K562 (cell line): ENCODE results near the gene SCRN1. TPM values are rescaled to one million over a fixed set of nuclear protein-coding genes. Genes with fewer than 3 reads are reported as not detected.
A peak's percentile ranks its signal among the peaks of the same experiment; 100 is the strongest.
"Not testable (repeated sequence)": the region's sequence is repeated elsewhere in the genome, so short reads cannot be mapped to it uniquely, and the experiment has no call there.

Experiments used
- ATAC-seq: fragments of 200-7000 bp; cut with Tn5 transposase; 3 replicates; pipeline ENCODE4 v1.9.1; 2020; ENCODE audit warnings: moderate library complexity
- BruUV-seq: library from RNA; stranded (reverse); fragments of 400-500 nt; replicated peaks from 2 replicates; lab custom pipeline; 2021; lab: Mats Ljungman, UMichigan
- CTCF ChIA-PET: fragments of 300-600 bp; formaldehyde crosslinking; extraction: SDS; loops from one replicate; lab custom pipeline; 2021; ENCODE audit warnings: low intra/inter-chr PET ratio; lab: Yijun Ruan, JAX
- POLR2A ChIA-PET: fragments of 300-600, 350-650 bp; sonication (Branson Sonifier 250); formaldehyde crosslinking; extraction: SDS; loops from one replicate; lab custom pipeline; 2021; ENCODE audit warnings: antibody characterized with exemption, inconsistent platforms; lab: Yijun Ruan, JAX
- DNase-seq, 4 experiments: peaks; one replicate each; pipeline versions ENCODE4 v3.0.0 to v3.0.0-alpha.2; 2011 to 2018; ENCODE audit warnings: low spot score in 3 of 4, mixed read lengths in 3 of 4; ENCODE audit errors: extremely low read depth in 1 of 4
- FAIRE-seq: peaks from 2 replicates; lab custom pipeline; 2011; peaks lifted over from hg19 to GRCh38; lab: Jason Lieb, UNC
- H2AFZ ChIP-seq: 2 replicates; pipeline ENCODE4 v1.6.0; 2011; ENCODE audit warnings: low read depth, low read length, control low read depth, inconsistent platforms
- H3K27ac ChIP-seq: fragments of 200-600 bp; 3 replicates; pipeline ENCODE4 v1.8.0; 2011; ENCODE audit warnings: low read depth, mild to moderate bottlenecking, control low read depth, inconsistent platforms, low read length, moderate library complexity, mixed read lengths; ENCODE audit errors: extremely low read depth
- H3K27me3 ChIP-seq, 2 experiments: fragments of 300-600 bp in 1 of 2; 2 replicates in 1 of 2; 3 replicates in 1 of 2; pipeline versions ENCODE4 v1.6.0 to v1.8.0; 2011; ENCODE audit warnings: inconsistent platforms in 2 of 2, low read length in 2 of 2, mild to moderate bottlenecking in 1 of 2, mixed read lengths in 1 of 2, moderate library complexity in 1 of 2; ENCODE audit not compliant: control insufficient read depth in 2 of 2, insufficient read depth in 2 of 2
- H3K36me3 ChIP-seq: fragments of 300-600 bp; 3 replicates; pipeline ENCODE4 v1.8.0; 2011; ENCODE audit warnings: mild to moderate bottlenecking, low read length, inconsistent platforms; ENCODE audit not compliant: control insufficient read depth, insufficient read depth
- H3K4me1 ChIP-seq, 2 experiments: fragments of 200-600 bp in 1 of 2; replicated peaks in 1 of 2; 2 replicates in 1 of 2; 3 replicates in 1 of 2; pipeline versions ENCODE4 v1.5.1 to v1.8.0; 2011; ENCODE audit warnings: inconsistent platforms in 2 of 2, low read length in 2 of 2, mild to moderate bottlenecking in 1 of 2, mixed read lengths in 1 of 2, moderate library complexity in 1 of 2; ENCODE audit not compliant: control insufficient read depth in 2 of 2, insufficient read depth in 2 of 2
- H3K4me2 ChIP-seq: 2 replicates; pipeline ENCODE4 v1.6.1; 2011; ENCODE audit warnings: low read length, control low read depth, inconsistent platforms, mixed read lengths; ENCODE audit not compliant: insufficient read depth
- H3K4me3 ChIP-seq: fragments of 200-600 bp; sonication (generic), shearing (Covaris generic); 2 replicates; pipeline ENCODE4 v1.5.1; 2016; ENCODE audit warnings: control low read depth, inconsistent platforms
- H3K79me2 ChIP-seq: fragments of 200-600 bp; 3 replicates; pipeline ENCODE4 v1.8.0; 2011; ENCODE audit warnings: low read length, inconsistent platforms; ENCODE audit not compliant: control insufficient read depth, insufficient read depth
- H3K9ac ChIP-seq, 2 experiments: 2 replicates each; pipeline versions ENCODE4 v1.6.0 to v1.6.1; 2011; ENCODE audit warnings: low read depth in 2 of 2, low read length in 2 of 2, control low read depth in 1 of 2, inconsistent platforms in 1 of 2, mild to moderate bottlenecking in 1 of 2, mixed read lengths in 1 of 2; ENCODE audit not compliant: insufficient read depth in 1 of 2
- H3K9me1 ChIP-seq: one replicate; pipeline ENCODE4 v1.6.0; 2011; ENCODE audit warnings: inconsistent platforms, mild to moderate bottlenecking, low read length, moderate library complexity; ENCODE audit not compliant: control insufficient read depth, insufficient read depth
- H3K9me3 ChIP-seq: replicated peaks from 2 replicates; pipeline ENCODE4 v1.5.1; 2011; ENCODE audit warnings: low read depth, low read length, inconsistent platforms; ENCODE audit not compliant: control insufficient read depth, insufficient read depth
- H4K20me1 ChIP-seq: replicated peaks from 2 replicates; pipeline ENCODE4 v1.6.1; 2011; ENCODE audit warnings: low read length, inconsistent platforms, mixed read lengths; ENCODE audit not compliant: control insufficient read depth, insufficient read depth
- C11orf30 ChIP-seq: fragments of 450-650 bp; IDR thresholded peaks from 2 replicates; pipeline ENCODE4 v1.6.1; 2016; ENCODE audit warnings: low read depth, mild to moderate bottlenecking
- CEBPB ChIP-seq: fragments of 450-650 bp; IDR thresholded peaks from 2 replicates; pipeline ENCODE4 v1.6.1; 2016; ENCODE audit warnings: missing genetic modification characterization, missing compliant biosample characterization
- ILF3 ChIP-seq: fragments of 450-650 bp; IDR thresholded peaks from 2 replicates; pipeline ENCODE4 v1.6.1; 2018; ENCODE audit warnings: antibody characterized with exemption, mild to moderate bottlenecking, moderate library complexity, borderline replicate concordance
- RBM22 ChIP-seq: fragments of 200-400 bp; formaldehyde crosslinking; IDR thresholded peaks from 2 replicates; pipeline ENCODE4 v1.6.1; 2018; ENCODE audit warnings: low read length, low read depth; ENCODE audit not compliant: poor library complexity, severe bottlenecking
- RREB1 ChIP-seq: fragments of 250-450 bp; sonication (Bioruptor Pico); IDR thresholded peaks from 2 replicates; pipeline ENCODE4 v1.4.0; 2020
- ZNF316 ChIP-seq: fragments of 450-650 bp; IDR thresholded peaks from 2 replicates; pipeline ENCODE4 v1.6.1; 2016
- WGBS: fragments of 100-300 bp; shearing (Covaris generic); methylation state at CpG from one replicate; pipeline ENCODE4 v1.1.6; 2016; ENCODE audit warnings: low coverage, mixed read lengths; ENCODE audit not compliant: insufficient coverage; ENCODE audit errors: missing lambda C conversion rate; 5-methylcytosine and 5-hydroxymethylcytosine counted together
- in situ Hi-C: fragments of 300-500 bp; cut with MboI; formaldehyde crosslinking; loops from 4 replicates; pipeline ENCODE4 v1.15.0; 2018; ENCODE audit warnings: inconsistent platforms, mixed read lengths
- intact Hi-C: fragments of 100-400 bp; cut with micrococcal nuclease; formaldehyde crosslinking; loops from 2 replicates; pipeline ENCODE4 v1.14.2; 2022
- polyA plus RNA-seq, 8 experiments: library from polyadenylated mRNA; depleted of rRNA in 4 of 8; stranded (reverse) in 5 of 8; unstranded in 3 of 8; fragments of >200 nt; fragmentation: Nextera tagmentation in 2 of 8; fragmentation: Illumina TruSeq in 1 of 8; extraction: Ambion mirVana in 2 of 8; extraction: Trizol in 1 of 8; gene quantifications; 2 replicates each; pipeline versions ENCODE4 v1.2.1 to v1.2.3, GENCODE V29; 2011 to 2014; ENCODE audit warnings: inconsistent platforms in 1 of 8, missing spikeins in 1 of 8
- total RNA-seq, 7 experiments: library from RNA; depleted of rRNA in 6 of 7; stranded (reverse); fragments of >200 nt in 6 of 7; fragmentation: Illumina TruSeq in 2 of 7; extraction: Trizol in 2 of 7; gene quantifications; 2 replicates each; pipeline versions ENCODE4 v1.2.1 to v1.2.3, GENCODE V29; 2011 to 2021; ENCODE audit warnings: low replicate concordance in 1 of 7

The SCRN1 gene
- total and polyA plus RNA-seq, 9 of the 15 experiments (the other 6 are each of a cell fraction or from before 2014, with no cell fraction given) = 0.13 to 1.4 (median 0.20) TPM

- CTCF ChIA-PET, H3K9ac ChIP-seq, H3K9me3 ChIP-seq, H3K4me3 ChIP-seq, DNase-seq, H3K4me1 ChIP-seq, FAIRE-seq, H3K36me3 ChIP-seq, H3K79me2 ChIP-seq, H2AFZ ChIP-seq, intact Hi-C loops, H3K9me1 ChIP-seq, H4K20me1 ChIP-seq, BruUV-seq, H3K4me2 ChIP-seq, POLR2A ChIA-PET, in situ Hi-C loops, ATAC-seq, H3K27ac ChIP-seq: not testable (repeated sequence)
- no CpG with 5 or more reads among the region's 19 CpGs for WGBS
- H3K27me3 ChIP-seq = peaks cover 0 to 15% of the 10 kb centered on the region in 2 experiments; a peak in 3 of 5 replicates
Observed at GRCh38 chr7:29961611-29962010, 28.0 kb downstream of the SCRN1 start.

DNA sequence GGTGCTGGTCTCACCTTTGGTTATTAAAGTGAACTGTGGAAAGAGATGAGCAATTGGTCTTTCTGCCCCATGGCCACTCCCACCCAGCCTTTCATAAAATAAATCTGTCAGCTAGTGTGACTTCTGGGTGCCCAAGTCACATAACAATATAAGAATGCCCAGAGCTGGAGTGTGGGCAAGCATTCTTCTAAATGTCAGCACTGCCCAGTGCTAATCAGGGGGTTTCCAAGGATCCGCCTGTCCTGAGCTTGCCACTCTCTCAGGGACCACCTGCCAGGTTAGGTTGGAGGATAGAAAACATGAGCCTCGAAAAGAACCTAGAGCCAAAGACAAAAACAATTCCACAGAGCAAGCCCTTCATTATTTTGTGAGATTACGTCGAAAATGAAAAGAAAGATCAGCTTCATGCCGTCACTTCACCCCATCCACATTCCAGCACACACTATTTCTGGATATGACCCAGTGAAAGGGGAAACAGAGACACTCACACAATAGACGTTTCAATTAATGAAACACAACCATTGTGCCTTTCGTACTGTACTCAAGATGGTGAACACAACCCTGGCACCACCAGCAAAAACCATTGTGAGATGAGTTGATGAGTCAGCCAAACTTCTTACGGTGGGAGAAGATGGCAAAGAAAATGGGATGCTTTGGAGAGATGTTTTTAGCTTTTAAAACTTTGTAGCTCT, 30.8 kb downstream of the SCRN1 start:
- no peak for ATAC-seq
- TF ChIP-seq RBM22 (no peak), ZNF316 (0 out of 2 replicates have a peak, but pooled peaks have one; percentile 38), RREB1 (no peak), ILF3 (no peak), CEBPB (tag) (no peak), C11orf30 (peak; percentile 23; the same call in 1 of the 2 replicates)
- no peak for DNase-seq
- no TSS peak for BruUV-seq
- H3K4me1 ChIP-seq = no peaks in the 10 kb centered on the region
- H3K79me2 ChIP-seq = no peaks in the 10 kb centered on the region
- H3K4me2 ChIP-seq = no peak overlapping the region
- ChIA-PET CTCF (no interaction called here), POLR2A (interaction anchor here (0.8 to 1.6 kb wide), 2 partner anchors 9 to 22 kb away, joined by 4 to 6 read pairs; no protein-coding TSS in a partner anchor)
- H3K27ac ChIP-seq = no peak overlapping the region
- H3K9me3 ChIP-seq = no peaks in the 10 kb centered on the region
- H3K9ac ChIP-seq = no peak overlapping the region
- in situ Hi-C loops (no loop called here), intact Hi-C loops (no loop called here)
- peak; percentile 52 for FAIRE-seq
- no peaks in the 10 kb centered on the region for H4K20me1 ChIP-seq
- H3K4me3 ChIP-seq = no peak overlapping the region
- WGBS = 3% methylated on average over 8 of the region's 8 CpGs
- H3K27me3 ChIP-seq = peaks cover 6 to 20% of the 10 kb centered on the region in 2 experiments; a peak in 4 of 5 replicates
- no peak overlapping the region for H2AFZ ChIP-seq
- H3K9me1 ChIP-seq = no peaks in the 10 kb centered on the region
- H3K36me3 ChIP-seq = no peaks in the 10 kb centered on the region
